Endothelial cell of umbilical vein (primary cell): ENCODE measurements around the gene CCM2. TPM values are rescaled to one million over a fixed set of nuclear protein-coding genes. Genes with fewer than 3 reads are reported as not detected.
A peak's percentile ranks its signal among the peaks of the same experiment; 100 is the strongest.

Source experiments
- BruUV-seq: library from RNA; stranded (reverse); fragments of 400-500 nt; replicated peaks from 2 replicates; lab custom pipeline; 2021; lab: Mats Ljungman, UMichigan
- CTCF ChIA-PET: fragments of 300-600, 350-600 bp; sonication (Branson Sonifier 250); formaldehyde crosslinking; loops from one replicate; lab custom pipeline; 2021; ENCODE audit warnings: antibody characterized with exemption, inconsistent platforms; lab: Charles Lee
- POLR2A ChIA-PET: fragments of 300-600, 350-600 bp; sonication (Branson Sonifier 250); formaldehyde crosslinking; loops from one replicate; lab custom pipeline; 2021; ENCODE audit warnings: antibody characterized with exemption, inconsistent platforms; lab: Charles Lee
- DNase-seq: peaks from one replicate; pipeline ENCODE4 v3.0.0-alpha.2; 2011; ENCODE audit warnings: low read depth, low spot score
- FAIRE-seq: peaks from 2 replicates; lab custom pipeline; 2011; peaks lifted over from hg19 to GRCh38; lab: Jason Lieb, UNC
- H2AFZ ChIP-seq: 2 replicates; pipeline ENCODE4 v1.6.0; 2012; ENCODE audit warnings: low read depth, low read length, control low read depth, inconsistent platforms
- H3K27ac ChIP-seq: 2 replicates; pipeline ENCODE4 v1.5.1; 2011; ENCODE audit warnings: low read depth, mild to moderate bottlenecking, control low read depth, low read length, moderate library complexity; ENCODE audit not compliant: insufficient read depth
- H3K27me3 ChIP-seq, 2 experiments: 2 replicates each; pipeline versions ENCODE4 v1.6.0 to v1.6.1; 2011; ENCODE audit warnings: low read length in 2 of 2, mixed read lengths in 1 of 2; ENCODE audit not compliant: control insufficient read depth in 2 of 2, insufficient read depth in 2 of 2
- H3K36me3 ChIP-seq, 2 experiments: 2 replicates in 1 of 2; 3 replicates in 1 of 2; pipeline ENCODE4 v1.5.1; 2011; ENCODE audit warnings: low read length in 2 of 2, mild to moderate bottlenecking in 1 of 2, moderate library complexity in 1 of 2; ENCODE audit not compliant: control insufficient read depth in 2 of 2, insufficient read depth in 2 of 2; ENCODE audit errors: extremely low read depth in 1 of 2
- H3K4me1 ChIP-seq: 3 replicates; pipeline ENCODE4 v1.5.1; 2011; ENCODE audit warnings: mild to moderate bottlenecking, low read length; ENCODE audit not compliant: control insufficient read depth, insufficient read depth; ENCODE audit errors: extremely low read depth
- H3K4me2 ChIP-seq: 2 replicates; pipeline ENCODE4 v1.6.1; 2011; ENCODE audit warnings: low read length, control low read depth, mixed read lengths; ENCODE audit not compliant: insufficient read depth
- H3K4me3 ChIP-seq, 3 experiments: fragments of 200-600 bp in 1 of 3; sonication (generic), shearing (Covaris generic) in 1 of 3; replicated peaks in 1 of 3; 2 replicates each; pipeline ENCODE4 v1.5.1; 2011 to 2016; ENCODE audit warnings: control low read depth in 3 of 3, low read length in 3 of 3, mild to moderate bottlenecking in 2 of 3, inconsistent platforms in 1 of 3, low read depth in 1 of 3, moderate library complexity in 1 of 3; ENCODE audit not compliant: insufficient read depth in 1 of 3
- H3K79me2 ChIP-seq: 2 replicates; pipeline ENCODE4 v1.6.0; 2012; ENCODE audit warnings: low read length, inconsistent platforms; ENCODE audit not compliant: control insufficient read depth, insufficient read depth
- H3K9ac ChIP-seq: replicated peaks from 2 replicates; pipeline ENCODE3; 2011; ENCODE audit warnings: low read length, control low read depth; ENCODE audit not compliant: insufficient read depth; ENCODE audit errors: extremely low read depth
- H3K9me1 ChIP-seq: replicated peaks from 3 replicates; pipeline ENCODE4 v1.6.0; 2011; ENCODE audit warnings: mild to moderate bottlenecking, low read length; ENCODE audit not compliant: control insufficient read depth, insufficient read depth; ENCODE audit errors: extremely low read depth
- H3K9me3 ChIP-seq: replicated peaks from 2 replicates; pipeline ENCODE4 v1.5.1; 2012; ENCODE audit warnings: low read length, inconsistent platforms; ENCODE audit not compliant: control insufficient read depth, insufficient read depth
- H4K20me1 ChIP-seq: replicated peaks from 2 replicates; pipeline ENCODE3; 2011; ENCODE audit warnings: mild to moderate bottlenecking, low read length; ENCODE audit not compliant: control insufficient read depth, insufficient read depth; ENCODE audit errors: extremely low read depth
- GATA2 ChIP-seq: IDR thresholded peaks from 2 replicates; pipeline ENCODE4 v1.7.0; 2011; ENCODE audit warnings: low read depth, mild to moderate bottlenecking, moderate library complexity, mixed read lengths, low read length; ENCODE audit not compliant: insufficient read length, insufficient read depth
- POLR2A ChIP-seq: IDR thresholded peaks from 2 replicates; pipeline ENCODE4 v1.6.1; 2012; ENCODE audit warnings: low read depth, mild to moderate bottlenecking, control low read depth, low read length
- POLR2AphosphoS5 ChIP-seq: IDR thresholded peaks from 2 replicates; pipeline ENCODE4 v1.6.1; 2012; ENCODE audit warnings: low read depth, mild to moderate bottlenecking, control low read depth, low read length, moderate library complexity; ENCODE audit not compliant: insufficient read depth
- dilution Hi-C: fragments of 300-500 bp; cut with MboI; formaldehyde crosslinking; loops from one replicate; pipeline ENCODE4 v1.15.0; 2019; ENCODE audit warnings: low sequenced_read_pairs; ENCODE audit not compliant: extremely low pct_ligation_motif_present
- intact Hi-C: fragments of 100-400 bp; cut with micrococcal nuclease; formaldehyde crosslinking; loops from one replicate; pipeline ENCODE4 v1.10.0; 2022
- polyA plus RNA-seq, 4 experiments: library from polyadenylated mRNA; depleted of rRNA in 3 of 4; stranded (reverse) in 3 of 4; unstranded in 1 of 4; fragments of >200 nt; gene quantifications; 2 replicates each; pipeline versions ENCODE4 v1.2.1 to v1.2.3, GENCODE V29; 2011 to 2012; ENCODE audit warnings: missing spikeins in 1 of 4
- total RNA-seq: library from RNA; stranded (reverse); gene quantifications from 2 replicates; pipeline ENCODE4 v1.2.3, GENCODE V29; 2021

Gene CCM2
- total and polyA plus RNA-seq, 2 donors (not counting 3 experiments of a cell fraction or from before 2014, with no cell fraction given) = 66.1 to 70.4 TPM

- Histone ChIP-seq H4K20me1 (no peaks in the 10 kb centered on the region), H3K9ac (no peak overlapping the region), H3K9me3 (no peaks in the 10 kb centered on the region), H3K27me3 (no peaks in the 10 kb centered on the region), H3K27ac (no peak overlapping the region), H2AFZ (no peak overlapping the region), H3K4me2 (no peak overlapping the region), H3K9me1 (no peaks in the 10 kb centered on the region), H3K4me1 (peaks cover 16% of the 10 kb centered on the region), H3K79me2 (peaks cover 28% of the 10 kb centered on the region), H3K4me3 (no peak overlapping the region), H3K36me3 (peaks cover 14 to 21% of the 10 kb centered on the region in 2 experiments)
- intact Hi-C loops (no loop called here), dilution Hi-C loops (no loop called here)
- CTCF ChIA-PET = interaction anchor here (1.1 to 2.7 kb wide), 4 partner anchors 8 to 155 kb away, joined by 3 to 28 read pairs (median 8); partner anchors contain the start of gene CCM2
- POLR2A ChIA-PET = interaction anchor here (1.6 kb wide), 1 partner anchor 18 kb away, joined by 8 read pairs; the partner anchor contains the start of gene CCM2
- no TSS peak for BruUV-seq
- TF ChIP-seq GATA2 = no peak
- peak; percentile 13 for TF ChIP-seq POLR2AphosphoS5
- DNase-seq (no peak), FAIRE-seq (peak; percentile 18)
Observed at GRCh38 chr7:44981035-44981706, 18.8 kb upstream of the CCM2 start.

GRCh38 chr7:44982535-44982923 is 17.5 kb upstream of the CCM2 start:
- no peak overlapping the region for H3K4me2 ChIP-seq
- peaks cover 16% of the 10 kb centered on the region for H3K4me1 ChIP-seq
- peaks cover 30% of the 10 kb centered on the region for H3K79me2 ChIP-seq
- no peaks in the 10 kb centered on the region for H3K9me3 ChIP-seq
- no peak overlapping the region for H3K9ac ChIP-seq
- POLR2A ChIA-PET = interaction anchor here (0.7 to 1.6 kb wide), 4 partner anchors 9 to 412 kb away, joined by 3 to 8 read pairs (median 4); partner anchors contain the start of gene CCM2
- no peak overlapping the region for H3K27ac ChIP-seq
- DNase-seq = no peak
- no peaks in the 10 kb centered on the region for H3K9me1 ChIP-seq
- intact Hi-C loops = no loop called here
- H3K36me3 ChIP-seq = peaks cover 14 to 21% of the 10 kb centered on the region in 2 experiments
- FAIRE-seq = no peak
- no peaks in the 10 kb centered on the region for H4K20me1 ChIP-seq
- no TSS peak for BruUV-seq
- no peak overlapping the region for H3K4me3 ChIP-seq
- CTCF ChIA-PET = interaction anchor here (1.3 to 2.7 kb wide), 3 partner anchors 9 to 19 kb away, joined by 6 to 28 read pairs (median 8); partner anchors contain the start of gene CCM2
- TF ChIP-seq GATA2 (no peak), POLR2A (peak; percentile 19)
- dilution Hi-C loops = no loop called here
- no peaks in the 10 kb centered on the region for H3K27me3 ChIP-seq
- H2AFZ ChIP-seq = no peak overlapping the region
